Breast epithelium (tissue), 4 donors: Measurements from ENCODE around the gene OR2F1. TPM values are rescaled to one million over a fixed set of nuclear protein-coding genes. Genes with fewer than 3 reads are reported as not detected.

Source experiments
- DNase-seq, 2 donors: peaks; one replicate each; pipeline ENCODE4 v3.0.0-alpha.2; 2019; ENCODE audit warnings: low spot score in 2 of 2
- H3K27ac ChIP-seq, 2 donors: fragments of 200-600 bp; sonication (generic) in 1 of 2; one replicate each; pipeline ENCODE4 v1.5.1; 2016 to 2019; ENCODE audit warnings: mild to moderate bottlenecking in 1 of 2
- H3K27me3 ChIP-seq, 2 donors: fragments of 200-600 bp; sonication (generic) in 1 of 2; one replicate each; pipeline versions ENCODE4 v1.5.1 to v1.6.0; 2017 to 2019; ENCODE audit warnings: control low read depth in 1 of 2, mild to moderate bottlenecking in 1 of 2
- H3K36me3 ChIP-seq: fragments of 200-600 bp; one replicate; pipeline ENCODE4 v1.5.1; 2019
- H3K4me1 ChIP-seq, 2 donors: fragments of 200-600 bp; sonication (generic); one replicate each; pipeline ENCODE4 v1.5.1; 2016 to 2019; ENCODE audit warnings: control low read depth in 1 of 2
- H3K4me3 ChIP-seq, 3 donors: fragments of 200-600 bp; sonication (generic); 1 replicate in 2 of 3; 2 replicates in 1 of 3; pipeline ENCODE4 v1.5.1; 2016 to 2019; ENCODE audit warnings: mild to moderate bottlenecking in 3 of 3, moderate library complexity in 2 of 3
- H3K9me3 ChIP-seq, 2 donors: fragments of 200-600 bp; sonication (generic) in 1 of 2; one replicate each; pipeline ENCODE4 v1.5.1; 2016 to 2019; ENCODE audit warnings: control low read depth in 1 of 2
- CTCF ChIP-seq, 3 donors: fragments of 450-650 bp; IDR thresholded peaks; one replicate each; pipeline ENCODE4 v1.5.1; 2016 to 2017; ENCODE audit warnings: antibody characterized with exemption in 3 of 3, mild to moderate bottlenecking in 3 of 3, moderate library complexity in 3 of 3
- POLR2A ChIP-seq: fragments of 450-650 bp; IDR thresholded peaks from one replicate; pipeline ENCODE4 v1.6.1; 2016; ENCODE audit warnings: antibody characterized with exemption, mild to moderate bottlenecking, moderate library complexity
- POLR2AphosphoS5 ChIP-seq, 3 donors: sonication (generic); formaldehyde crosslinking; IDR thresholded peaks; one replicate each; pipeline ENCODE4 v1.6.1; 2017; ENCODE audit warnings: antibody characterized with exemption in 3 of 3
- intact Hi-C: fragments of 100-400 bp; cut with DNase I; formaldehyde crosslinking; loops from one replicate; pipeline ENCODE4 v1.15.1; 2023; ENCODE audit warnings: low total_unique reads
- total RNA-seq, 3 donors: library from RNA; depleted of rRNA; stranded (reverse); fragments of >200 nt; gene quantifications; one replicate each; pipeline ENCODE4 v1.1.0, GENCODE V29; 2016

OR2F1 gene, protein sequence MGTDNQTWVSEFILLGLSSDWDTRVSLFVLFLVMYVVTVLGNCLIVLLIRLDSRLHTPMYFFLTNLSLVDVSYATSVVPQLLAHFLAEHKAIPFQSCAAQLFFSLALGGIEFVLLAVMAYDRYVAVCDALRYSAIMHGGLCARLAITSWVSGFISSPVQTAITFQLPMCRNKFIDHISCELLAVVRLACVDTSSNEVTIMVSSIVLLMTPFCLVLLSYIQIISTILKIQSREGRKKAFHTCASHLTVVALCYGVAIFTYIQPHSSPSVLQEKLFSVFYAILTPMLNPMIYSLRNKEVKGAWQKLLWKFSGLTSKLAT
- under 1 TPM in 1 of 3 donors, not detected in 2; 0.15 TPM for total RNA-seq

GRCh38 chr7:143954544-143954943 is at the start of gene OR2F1:
Gene OR2F1 (plus strand): TSS chr7:143954844. CDS start chr7:143959971, 5,127 bp downstream.
- TF ChIP-seq POLR2A (no peak), CTCF (IDR thresholded peaks at IDR 0.05) (no peak), POLR2AphosphoS5 (IDR thresholded peaks at IDR 0.05) (no peak)
- no peak for DNase-seq
- Histone ChIP-seq H3K4me3 (no peak within 1 kb of the TSS), H3K9me3 (no peaks in the 10 kb centered on the region), H3K27ac (no peak within 1 kb of the TSS), H3K36me3 (no peaks in the 10 kb centered on the region), H3K4me1 (no peaks in the 10 kb centered on the region), H3K27me3 (no peaks in the 10 kb centered on the region)
- intact Hi-C loops = no loop called here

- no peak for DNase-seq
- H3K9me3 ChIP-seq = no peaks in the 10 kb centered on the region
- no peak for TF ChIP-seq CTCF (IDR thresholded peaks at IDR 0.05)
- TF ChIP-seq POLR2A = no peak
- intact Hi-C loops = no loop called here
- H3K4me3 ChIP-seq = no peak overlapping the region
- no peaks in the 10 kb centered on the region for H3K36me3 ChIP-seq
- no peaks in the 10 kb centered on the region for H3K27me3 ChIP-seq
- H3K27ac ChIP-seq = no peak overlapping the region
- H3K4me1 ChIP-seq = peaks cover 0 to 1% of the 10 kb centered on the region in 2 donors
Measured at GRCh38 chr7:143905509-143905908, 49.1 kb upstream of the OR2F1 start.

DNA sequence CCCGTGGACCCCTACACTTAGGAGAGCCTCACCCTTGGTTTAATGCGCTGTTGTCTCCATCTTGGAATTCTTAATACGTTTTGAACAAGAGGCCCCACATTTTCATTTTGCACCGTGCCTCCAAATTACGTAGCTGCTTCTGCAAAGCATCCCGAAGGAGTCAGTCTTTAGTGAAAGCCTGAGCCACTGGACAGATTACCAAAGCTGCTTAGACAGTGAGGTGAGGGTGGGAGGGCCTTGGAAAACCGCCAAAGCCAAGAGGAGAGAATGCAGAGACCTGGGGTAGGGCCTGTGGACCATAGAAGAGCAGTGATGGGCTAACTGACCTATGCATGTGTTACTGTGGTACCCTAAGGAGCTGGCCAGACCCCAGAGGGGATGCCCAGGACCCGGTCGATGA is 48.5 kb upstream of the OR2F1 start:
- no peak for TF ChIP-seq CTCF (IDR thresholded peaks at IDR 0.05)
- no peak for TF ChIP-seq POLR2A
- no peak for TF ChIP-seq POLR2AphosphoS5 (IDR thresholded peaks at IDR 0.05)
- intact Hi-C loops = no loop called here
- Histone ChIP-seq H3K27ac (no peak overlapping the region), H3K9me3 (no peaks in the 10 kb centered on the region), H3K27me3 (no peaks in the 10 kb centered on the region), H3K4me1 (no peaks in the 10 kb centered on the region), H3K4me3 (no peak overlapping the region), H3K36me3 (no peaks in the 10 kb centered on the region)
- DNase-seq = no peak

DNA sequence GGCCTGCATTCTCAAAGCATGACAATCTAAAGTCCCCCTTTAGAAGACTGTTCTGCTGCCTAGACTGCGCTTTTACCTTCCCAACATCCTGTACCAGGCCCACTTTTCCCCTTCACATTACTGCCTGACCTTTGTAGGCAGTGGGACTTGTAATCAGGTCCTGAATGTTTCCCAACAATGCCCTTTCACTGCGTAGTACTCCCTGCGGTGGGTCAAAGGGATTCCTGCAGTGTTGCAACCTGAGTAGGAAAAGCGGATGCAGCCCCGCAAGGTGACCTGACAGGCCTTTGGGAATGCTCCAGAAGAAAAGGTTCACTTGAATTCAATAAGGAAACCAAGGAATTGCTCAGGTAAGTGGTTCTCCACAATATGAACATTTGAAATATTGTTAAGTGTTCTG is 47.7 kb upstream of the OR2F1 start:
- no peak overlapping the region for H3K27ac ChIP-seq

More for the DNA sequence above, 47.7 kb upstream of the OR2F1 start:
- no peak overlapping the region for H3K4me3 ChIP-seq
- intact Hi-C loops = no loop called here
- no peaks in the 10 kb centered on the region for H3K36me3 ChIP-seq
- DNase-seq = no peak
- no peaks in the 10 kb centered on the region for H3K4me1 ChIP-seq
- TF ChIP-seq POLR2A = no peak
- TF ChIP-seq CTCF (IDR thresholded peaks at IDR 0.05) = no peak
- no peak for TF ChIP-seq POLR2AphosphoS5 (IDR thresholded peaks at IDR 0.05)
- H3K27me3 ChIP-seq = no peaks in the 10 kb centered on the region
- no peaks in the 10 kb centered on the region for H3K9me3 ChIP-seq
